ENCODE results near the gene CHD2. TPM values are rescaled to one million over a fixed set of nuclear protein-coding genes. Genes with fewer than 3 reads are reported as not detected.
A peak's percentile ranks its signal among the peaks of the same experiment; 100 is the strongest.

Gene CHD2
- total and polyA plus RNA-seq, 10 of the 15 experiments (the other 5 are each of a cell fraction or from before 2014, with no cell fraction given) = 38.1 to 94.7 (median 63.3) TPM

GRCh38 chr15:92917598-92918407 lies 17.7 kb downstream of the CHD2 start:
- 15% methylated on average over 11 of the region's 11 CpGs for WGBS (ENCODE audit: insufficient coverage, insufficient replicate concordance, low lambda C conversion rate, missing lambda C conversion rate)
- BruUV-seq (replicated peaks) = TSS peak; percentile 15
- RAD21 ChIA-PET (ENCODE audit: unreplicated experiment) = interaction anchor here (0.8 to 10.9 kb wide), 11 partner anchors 10 to 121 kb away, joined by 3 to 128 read pairs (median 11); partner anchors contain the start of gene CHD2
- TF ChIP-seq, protein P1, sequence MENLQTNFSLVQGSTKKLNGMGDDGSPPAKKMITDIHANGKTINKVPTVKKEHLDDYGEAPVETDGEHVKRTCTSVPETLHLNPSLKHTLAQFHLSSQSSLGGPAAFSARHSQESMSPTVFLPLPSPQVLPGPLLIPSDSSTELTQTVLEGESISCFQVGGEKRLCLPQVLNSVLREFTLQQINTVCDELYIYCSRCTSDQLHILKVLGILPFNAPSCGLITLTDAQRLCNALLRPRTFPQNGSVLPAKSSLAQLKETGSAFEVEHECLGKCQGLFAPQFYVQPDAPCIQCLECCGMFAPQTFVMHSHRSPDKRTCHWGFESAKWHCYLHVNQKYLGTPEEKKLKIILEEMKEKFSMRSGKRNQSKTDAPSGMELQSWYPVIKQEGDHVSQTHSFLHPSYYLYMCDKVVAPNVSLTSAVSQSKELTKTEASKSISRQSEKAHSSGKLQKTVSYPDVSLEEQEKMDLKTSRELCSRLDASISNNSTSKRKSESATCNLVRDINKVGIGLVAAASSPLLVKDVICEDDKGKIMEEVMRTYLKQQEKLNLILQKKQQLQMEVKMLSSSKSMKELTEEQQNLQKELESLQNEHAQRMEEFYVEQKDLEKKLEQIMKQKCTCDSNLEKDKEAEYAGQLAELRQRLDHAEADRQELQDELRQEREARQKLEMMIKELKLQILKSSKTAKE (IDR thresholded peaks at IDR 0.05; ENCODE audit: low read depth, poor library complexity, severe bottlenecking) = peak; percentile 81
- TF ChIP-seq, protein P2, sequence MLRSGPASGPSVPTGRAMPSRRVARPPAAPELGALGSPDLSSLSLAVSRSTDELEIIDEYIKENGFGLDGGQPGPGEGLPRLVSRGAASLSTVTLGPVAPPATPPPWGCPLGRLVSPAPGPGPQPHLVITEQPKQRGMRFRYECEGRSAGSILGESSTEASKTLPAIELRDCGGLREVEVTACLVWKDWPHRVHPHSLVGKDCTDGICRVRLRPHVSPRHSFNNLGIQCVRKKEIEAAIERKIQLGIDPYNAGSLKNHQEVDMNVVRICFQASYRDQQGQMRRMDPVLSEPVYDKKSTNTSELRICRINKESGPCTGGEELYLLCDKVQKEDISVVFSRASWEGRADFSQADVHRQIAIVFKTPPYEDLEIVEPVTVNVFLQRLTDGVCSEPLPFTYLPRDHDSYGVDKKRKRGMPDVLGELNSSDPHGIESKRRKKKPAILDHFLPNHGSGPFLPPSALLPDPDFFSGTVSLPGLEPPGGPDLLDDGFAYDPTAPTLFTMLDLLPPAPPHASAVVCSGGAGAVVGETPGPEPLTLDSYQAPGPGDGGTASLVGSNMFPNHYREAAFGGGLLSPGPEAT (IDR thresholded peaks at IDR 0.05; ENCODE audit: low read depth) = peak; percentile 100
- TF ChIP-seq EZH2 (IDR thresholded peaks at IDR 0.05; ENCODE audit: borderline replicate concordance, control insufficient read depth, low read depth, low read length) = no peak
- TF ChIP-seq FOXM1 (IDR thresholded peaks at IDR 0.05; ENCODE audit: low read depth, low read length) = peak; percentile 74; the same call in 1 of the 2 replicates
- peak; percentile 74; the same call in 1 of the 3 replicates for TF ChIP-seq POU2F2 (IDR thresholded peaks at IDR 0.05; ENCODE audit: borderline replicate concordance, low read depth, low read length)
- TF ChIP-seq SP1 (IDR thresholded peaks at IDR 0.05; ENCODE audit: low read depth, low read length) = peak; percentile 12
- no peak for TF ChIP-seq SIX5 (IDR thresholded peaks at IDR 0.05; ENCODE audit: low read depth, low read length, severe bottlenecking)
- TF ChIP-seq YY1 (IDR thresholded peaks at IDR 0.05; ENCODE audit: low read depth, low read length) = peak; percentile 100
- TF ChIP-seq MEF2A (IDR thresholded peaks at IDR 0.05; ENCODE audit: insufficient read depth, low read depth, low read length) = 0 out of 2 replicates have a peak, but pooled peaks have one; percentile 54
- no peak for TF ChIP-seq JUNB (IDR thresholded peaks at IDR 0.05)
- TF ChIP-seq MLLT1 (IDR thresholded peaks at IDR 0.05) = peak; percentile 72; the same call in 1 of the 2 replicates
- TF ChIP-seq HDGF (IDR thresholded peaks at IDR 0.05) = no peak
- TF ChIP-seq NR2C1 (IDR thresholded peaks at IDR 0.05) = peak; percentile 81
- peak; percentile 25; the same call in 1 of the 2 replicates for TF ChIP-seq CBX5 (IDR thresholded peaks at IDR 0.05; ENCODE audit: low read depth)
- TF ChIP-seq TCF7 (IDR thresholded peaks at IDR 0.05; ENCODE audit: borderline replicate concordance) = no peak
- 0 out of 2 replicates have a peak, but pooled peaks have one; percentile 15 for TF ChIP-seq DPF2 (IDR thresholded peaks at IDR 0.05)
- TF ChIP-seq IKZF2 (IDR thresholded peaks at IDR 0.05) = peak in 1 of 2 experiments; percentile 36; a peak in 1 of 4 replicates

More at GRCh38 chr15:92917598-92918407, 17.7 kb downstream of the CHD2 start:
- CTCF ChIA-PET = interaction anchor here (0.6 to 9.4 kb wide), 21 partner anchors 10 to 199 kb away, joined by 3 to 126 read pairs (median 4); partner anchors contain the start of gene CHD2
- POLR2A ChIA-PET = interaction anchor here (0.8 to 14.3 kb wide), 6 partner anchors 13 to 114 kb away, joined by 3 to 184 read pairs (median 16); partner anchors contain the start of gene CHD2
- Histone ChIP-seq H3K4me1 (ENCODE audit: control insufficient read depth, insufficient read depth, low read length) (peaks cover 41% of the 10 kb centered on the region), H3K4me2 (ENCODE audit: control insufficient read depth, insufficient read depth) (no peak overlapping the region), H3K9ac (ENCODE audit: control insufficient read depth, insufficient read depth, low read length) (no peak overlapping the region), H3K79me2 (ENCODE audit: control insufficient read depth, insufficient read depth, low read length) (peaks cover 97% of the 10 kb centered on the region), H3K27me3 (replicated peaks in 1 of 2; ENCODE audit: control insufficient read depth in 2 of 2, insufficient read depth in 2 of 2, low read length in 1 of 2) (no peaks in the 10 kb centered on the region), H2AFZ (ENCODE audit: control insufficient read depth, low read depth, low read length) (no peak overlapping the region), H3K27ac (ENCODE audit: control insufficient read depth, insufficient read depth) (peak overlapping the region; percentile 29; the same call in 1 of the 2 replicates), H4K20me1 (ENCODE audit: control insufficient read depth, insufficient read depth) (no peaks in the 10 kb centered on the region), H3K9me3 (replicated peaks; ENCODE audit: control insufficient read depth, insufficient read depth, low read length) (no peaks in the 10 kb centered on the region; the same call in 1 of the 3 replicates), H3K4me3 (no peak overlapping the region), H3K36me3 (ENCODE audit: control insufficient read depth in 2 of 2, insufficient read depth in 2 of 2, low read length in 1 of 2) (peaks cover 0 to 39% of the 10 kb centered on the region in 2 experiments; a peak in 3 of 4 replicates)
- ATAC-seq = peak; percentile 52
- in situ Hi-C loops (cut with MboI) (loop anchor here (10.0 kb wide), 1 partner anchor 263 kb away; the partner anchor contains the start of gene FAM174B), intact Hi-C loops (cut with micrococcal nuclease; ENCODE audit: unreplicated experiment) (loop anchor here (1.0 to 10.0 kb wide), 3 partner anchors 109 to 253 kb away; no protein-coding TSS in a partner anchor)
- no peak for FAIRE-seq
- peak; percentile 80 for DNase-seq (ENCODE audit: low read depth, low spot score)
- SMC1A ChIA-PET (ENCODE audit: uncharacterized antibody, unreplicated experiment) = interaction anchor here (0.8 to 12.8 kb wide), 18 partner anchors 10 to 121 kb away, joined by 3 to 150 read pairs (median 4); partner anchors contain the start of gene CHD2

Measured in GM12878 (cell line).